NOMO-1 treated with dmso at 0.1 percent for 144 hours (cell line): Measurements from ENCODE around the gene CD1B.
"Not testable (repeated sequence)": the region's sequence is repeated elsewhere in the genome, so short reads cannot be mapped to it uniquely, and the experiment has no call there.

ENCODE experiments used
- DNase-seq: peaks from one replicate; lab custom pipeline; 2025; ENCODE audit not compliant: unreplicated experiment; lab: John Stamatoyannopoulos, UW

The CD1B gene

GRCh38 chr1:158329300-158329699 is 2.0 kb downstream of the CD1B start:
- DNase-seq: no peak

- no peak for DNase-seq
Measured at GRCh38 chr1:158328426-158328825, 2.9 kb downstream of the CD1B start.

GRCh38 chr1:158327481-158327880 is 3.9 kb downstream of the CD1B start:
- DNase-seq: no peak

GRCh38 chr1:158324395-158324794 is 6.9 kb downstream of the CD1B start:
- no peak for DNase-seq

- no peak for DNase-seq
Measured at GRCh38 chr1:158323866-158324265, 7.5 kb downstream of the CD1B start.

- no peak for DNase-seq
Measured at GRCh38 chr1:158311066-158311465, 20.3 kb downstream of the CD1B start.

GRCh38 chr1:158310623-158311022 is 20.7 kb downstream of the CD1B start:
- no peak for DNase-seq

- no peak for DNase-seq
Measured at GRCh38 chr1:158295791-158296190, 35.5 kb downstream of the CD1B start.

- DNase-seq: no peak
Measured at GRCh38 chr1:158290321-158290844, 40.9 kb downstream of the CD1B start.

- DNase-seq: no peak
Measured at GRCh38 chr1:158289811-158290210, 41.5 kb downstream of the CD1B start, which contains the start of gene CD1C. Gene CD1C, plus strand, starts transcription at chr1:158289923. Its CDS starts 142 bp downstream, at chr1:158290065.

GRCh38 chr1:158286941-158287346 is 44.4 kb downstream of the CD1B start:
- no peak for DNase-seq

GRCh38 chr1:158286487-158286886 is 44.8 kb downstream of the CD1B start:
- no peak for DNase-seq

GRCh38 chr1:158285756-158286241 is 45.5 kb downstream of the CD1B start:
- peak; percentile 98 for DNase-seq

GRCh38 chr1:158283965-158284364 is 47.4 kb downstream of the CD1B start:
- peak; percentile 36 for DNase-seq

- not testable (repeated sequence) for DNase-seq
Measured at GRCh38 chr1:158282421-158282820, 48.9 kb downstream of the CD1B start.
